ENCODE measurements around the gene TROAP. TPM values are rescaled to one million over a fixed set of nuclear protein-coding genes. Genes with fewer than 3 reads are reported as not detected.

TROAP gene
- total and polyA plus RNA-seq, 9 of the 15 experiments (the other 6 are each of a cell fraction or from before 2014, with no cell fraction given): 46.4 to 171 (median 59.8) TPM

DNA sequence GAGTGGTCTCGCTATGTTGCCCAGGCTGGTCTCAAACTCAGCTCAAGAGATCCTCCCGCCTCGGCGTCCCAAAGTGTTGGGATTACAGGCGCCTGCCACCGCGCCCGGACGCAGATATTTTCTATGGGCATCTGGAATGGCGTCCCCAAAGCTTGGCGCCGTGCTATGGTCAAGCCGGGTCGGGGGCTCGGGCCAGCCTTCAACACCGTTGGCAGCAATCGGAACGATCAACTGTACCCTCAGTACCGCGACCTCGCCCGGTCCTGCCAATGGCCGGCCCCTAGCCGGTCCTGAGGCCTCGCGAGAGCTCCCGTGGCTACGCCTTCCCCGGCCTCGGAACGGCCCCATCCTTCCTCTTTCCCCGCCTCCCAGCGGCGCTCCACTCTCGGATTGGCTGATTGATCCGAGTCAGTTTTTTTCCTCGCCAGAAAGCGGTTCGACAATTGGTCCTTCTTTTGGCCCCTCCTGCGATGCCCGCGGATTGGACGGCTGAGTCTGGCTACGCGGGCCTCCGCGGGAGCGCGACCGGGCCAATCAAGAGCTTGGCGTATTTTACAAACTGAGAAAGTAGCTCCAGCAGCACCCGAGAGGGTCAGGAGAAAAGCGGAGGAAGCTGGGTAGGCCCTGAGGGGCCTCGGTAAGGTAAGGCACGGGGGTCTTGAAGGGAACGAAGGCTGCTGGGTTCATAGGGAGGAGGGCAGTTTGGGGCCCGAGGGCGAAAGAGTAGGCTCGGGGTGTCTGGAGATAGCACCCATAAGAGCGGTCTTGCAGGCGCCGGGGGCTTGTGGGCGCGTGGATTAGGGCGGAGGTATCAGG, at the start of gene TROAP (continued):
- TF ChIP-seq ZNF431 (CRISPR knock-in tag; IDR thresholded peaks at IDR 0.05) (no peak), ZNF384 (IDR thresholded peaks at IDR 0.05; ENCODE audit: low read depth, low read length) (peak; percentile 99), SAFB2 (IDR thresholded peaks at IDR 0.05; ENCODE audit: borderline replicate concordance, low read depth, low read length, severe bottlenecking) (no peak), CTCFL (IDR thresholded peaks at IDR 0.05; ENCODE audit: borderline replicate concordance, insufficient read depth, low read depth, low read length, poor library complexity, severe bottlenecking) (no peak), CSDE1 (IDR thresholded peaks at IDR 0.05) (no peak), EGR1 (conservative IDR thresholded peaks at IDR 0.05) (no peak), ZNF354B (CRISPR knock-in tag; IDR thresholded peaks at IDR 0.05) (no peak), HMGXB4 (CRISPR knock-in tag; IDR thresholded peaks at IDR 0.05) (no peak), NFE2L1 (tag; IDR thresholded peaks at IDR 0.05; ENCODE audit: borderline replicate concordance, low read depth) (no peak), ELF4 (CRISPR knock-in tag; IDR thresholded peaks at IDR 0.05) (no peak), PHF8 (IDR thresholded peaks at IDR 0.05; ENCODE audit: borderline replicate concordance, low read length) (peak; percentile 88), ETS1 (conservative IDR thresholded peaks at IDR 0.05; ENCODE audit: control insufficient read depth, low read depth, low read length) (0 out of 2 replicates have a peak, but pooled peaks have one; percentile 28), GTF2A2 (tag; IDR thresholded peaks at IDR 0.05) (no peak), THAP12 (CRISPR knock-in tag; IDR thresholded peaks at IDR 0.05) (peak; percentile 95), ZNF175 (CRISPR knock-in tag; IDR thresholded peaks at IDR 0.05; ENCODE audit: low read depth) (no peak)
- TF ChIP-seq, protein P1, sequence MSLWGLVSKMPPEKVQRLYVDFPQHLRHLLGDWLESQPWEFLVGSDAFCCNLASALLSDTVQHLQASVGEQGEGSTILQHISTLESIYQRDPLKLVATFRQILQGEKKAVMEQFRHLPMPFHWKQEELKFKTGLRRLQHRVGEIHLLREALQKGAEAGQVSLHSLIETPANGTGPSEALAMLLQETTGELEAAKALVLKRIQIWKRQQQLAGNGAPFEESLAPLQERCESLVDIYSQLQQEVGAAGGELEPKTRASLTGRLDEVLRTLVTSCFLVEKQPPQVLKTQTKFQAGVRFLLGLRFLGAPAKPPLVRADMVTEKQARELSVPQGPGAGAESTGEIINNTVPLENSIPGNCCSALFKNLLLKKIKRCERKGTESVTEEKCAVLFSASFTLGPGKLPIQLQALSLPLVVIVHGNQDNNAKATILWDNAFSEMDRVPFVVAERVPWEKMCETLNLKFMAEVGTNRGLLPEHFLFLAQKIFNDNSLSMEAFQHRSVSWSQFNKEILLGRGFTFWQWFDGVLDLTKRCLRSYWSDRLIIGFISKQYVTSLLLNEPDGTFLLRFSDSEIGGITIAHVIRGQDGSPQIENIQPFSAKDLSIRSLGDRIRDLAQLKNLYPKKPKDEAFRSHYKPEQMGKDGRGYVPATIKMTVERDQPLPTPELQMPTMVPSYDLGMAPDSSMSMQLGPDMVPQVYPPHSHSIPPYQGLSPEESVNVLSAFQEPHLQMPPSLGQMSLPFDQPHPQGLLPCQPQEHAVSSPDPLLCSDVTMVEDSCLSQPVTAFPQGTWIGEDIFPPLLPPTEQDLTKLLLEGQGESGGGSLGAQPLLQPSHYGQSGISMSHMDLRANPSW (CRISPR knock-in tag; IDR thresholded peaks at IDR 0.05): no peak

Measured in K562 (cell line).